Neutrophil (primary cell): ENCODE data around the gene SLX4IP.

ENCODE experiments used
- H3K27ac ChIP-seq: fragments of 200-600 bp; sonication (generic); 2 replicates; pipeline ENCODE4 v1.5.1; 2016; ENCODE audit warnings: mild to moderate bottlenecking, moderate library complexity
- H3K27me3 ChIP-seq: fragments of 200-600 bp; sonication (generic); 2 replicates; pipeline ENCODE4 v1.6.0; 2016; ENCODE audit warnings: mild to moderate bottlenecking
- H3K36me3 ChIP-seq: fragments of 200-600 bp; sonication (generic); 2 replicates; pipeline ENCODE4 v1.5.1; 2017
- H3K4me1 ChIP-seq, 2 experiments: fragments of 200-600 bp in 1 of 2; sonication (generic) in 1 of 2; 1 replicate in 1 of 2; 2 replicates in 1 of 2; pipeline versions ENCODE4 v1.5.1 to v1.6.1; 2013 to 2016; ENCODE audit warnings: low read depth in 1 of 2, low read length in 1 of 2, mild to moderate bottlenecking in 1 of 2, moderate library complexity in 1 of 2; ENCODE audit not compliant: control insufficient read depth in 1 of 2, insufficient read depth in 1 of 2
- H3K4me3 ChIP-seq, 2 experiments: fragments of 200-600 bp in 1 of 2; sonication (generic) in 1 of 2; 1 replicate in 1 of 2; 2 replicates in 1 of 2; pipeline ENCODE4 v1.5.1; 2013 to 2016; ENCODE audit warnings: low read depth in 1 of 2, low read length in 1 of 2, mild to moderate bottlenecking in 1 of 2, moderate library complexity in 1 of 2
- H3K9me3 ChIP-seq: fragments of 200-600 bp; sonication (generic); 2 replicates; pipeline ENCODE4 v1.5.1; 2016
- CTCF ChIP-seq: fragments of 200-600 bp; sonication (generic); IDR thresholded peaks from 2 replicates; pipeline ENCODE4 v1.5.1; 2016; ENCODE audit warnings: antibody characterized with exemption

The SLX4IP gene

GRCh38 chr20:10490257-10490656, 55.2 kb downstream of the SLX4IP start:
- Histone ChIP-seq H3K36me3 (no peaks in the 10 kb centered on the region), H3K27me3 (no peaks in the 10 kb centered on the region), H3K9me3 (no peaks in the 10 kb centered on the region), H3K27ac (peak overlapping the region; percentile 75), H3K4me3 (no peak overlapping the region), H3K4me1 (peaks cover 71 to 76% of the 10 kb centered on the region in 2 experiments)
- TF ChIP-seq CTCF, result no peak

DNA sequence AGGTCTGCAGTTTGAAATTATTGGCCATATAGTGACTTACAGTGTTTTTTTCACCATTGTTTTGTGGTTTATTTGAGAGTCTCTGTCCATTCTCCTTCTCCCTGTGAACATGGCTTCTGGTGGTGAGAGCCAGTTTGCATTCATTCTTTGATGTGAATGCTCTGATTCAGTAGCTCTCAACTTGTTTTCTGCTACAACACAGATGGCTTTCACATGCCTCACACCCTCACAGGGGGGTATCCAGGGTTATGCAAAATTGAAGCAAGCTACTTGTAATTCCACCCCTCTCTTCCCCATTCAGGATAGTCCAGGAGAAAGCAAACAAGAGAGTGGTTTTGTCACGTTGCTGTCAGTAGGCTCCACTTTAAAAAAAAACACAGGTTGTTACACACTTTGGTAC, 55.6 kb downstream of the SLX4IP start:
- Histone ChIP-seq H3K36me3 (no peaks in the 10 kb centered on the region), H3K4me3 (no peak overlapping the region), H3K9me3 (no peaks in the 10 kb centered on the region), H3K4me1 (peaks cover 73 to 81% of the 10 kb centered on the region in 2 experiments), H3K27ac (peak overlapping the region; percentile 75), H3K27me3 (no peaks in the 10 kb centered on the region)
- TF ChIP-seq CTCF, result no peak

- Histone ChIP-seq H3K27me3 (no peaks in the 10 kb centered on the region), H3K4me3 (no peak overlapping the region), H3K36me3 (no peaks in the 10 kb centered on the region), H3K9me3 (no peaks in the 10 kb centered on the region), H3K27ac (peak overlapping the region; percentile 75), H3K4me1 (peaks cover 64 to 80% of the 10 kb centered on the region in 2 experiments)
- no peak for TF ChIP-seq CTCF
Measured at GRCh38 chr20:10492065-10492464, 57.0 kb downstream of the SLX4IP start.

GRCh38 chr20:10492844-10493243, 57.7 kb downstream of the SLX4IP start:
- no peaks in the 10 kb centered on the region for H3K27me3 ChIP-seq
- no peak for TF ChIP-seq CTCF
- no peak overlapping the region for H3K4me3 ChIP-seq
- peaks cover 56 to 72% of the 10 kb centered on the region in 2 experiments for H3K4me1 ChIP-seq
- peak overlapping the region; percentile 75 for H3K27ac ChIP-seq
- H3K9me3 ChIP-seq, result no peaks in the 10 kb centered on the region
- H3K36me3 ChIP-seq, result no peaks in the 10 kb centered on the region

- H3K4me1 ChIP-seq, result peaks cover 36 to 65% of the 10 kb centered on the region in 2 experiments
- H3K27ac ChIP-seq, result peak overlapping the region; percentile 9
- H3K9me3 ChIP-seq, result no peaks in the 10 kb centered on the region
- no peak overlapping the region for H3K4me3 ChIP-seq
- no peaks in the 10 kb centered on the region for H3K36me3 ChIP-seq
- no peak for TF ChIP-seq CTCF
- H3K27me3 ChIP-seq, result no peaks in the 10 kb centered on the region
Measured at GRCh38 chr20:10495173-10495572, 60.1 kb downstream of the SLX4IP start.

DNA sequence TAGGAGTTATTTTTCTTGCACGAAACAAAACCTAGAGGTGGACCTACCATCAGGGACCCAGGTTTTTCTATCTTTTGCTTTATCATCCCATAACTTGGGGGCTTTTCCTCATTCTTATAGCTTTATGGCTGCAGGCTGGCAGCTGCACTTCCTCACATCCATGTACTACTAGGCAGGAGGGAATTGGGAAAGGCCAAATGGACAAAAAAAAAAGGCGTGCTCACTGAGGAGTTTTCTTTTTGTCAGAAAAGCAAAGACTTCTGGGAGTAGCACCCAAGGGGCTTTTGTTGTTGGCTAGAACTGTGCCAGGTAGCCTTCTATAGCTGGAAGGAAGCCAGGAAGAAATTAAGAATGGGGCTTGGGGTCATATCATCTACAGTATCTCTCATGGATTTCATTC, 61.4 kb downstream of the SLX4IP start:
- Histone ChIP-seq H3K4me3 (no peak overlapping the region), H3K36me3 (no peaks in the 10 kb centered on the region), H3K4me1 (peaks cover 36 to 65% of the 10 kb centered on the region in 2 experiments), H3K9me3 (no peaks in the 10 kb centered on the region), H3K27me3 (no peaks in the 10 kb centered on the region), H3K27ac (peak overlapping the region; percentile 17)
- no peak for TF ChIP-seq CTCF
